Measurements from ENCODE around the gene ZBTB45.
"Not testable (repeated sequence)": the region's sequence is repeated elsewhere in the genome, so short reads cannot be mapped to it uniquely, and the experiment has no call there.

The ZBTB45 gene

DNA sequence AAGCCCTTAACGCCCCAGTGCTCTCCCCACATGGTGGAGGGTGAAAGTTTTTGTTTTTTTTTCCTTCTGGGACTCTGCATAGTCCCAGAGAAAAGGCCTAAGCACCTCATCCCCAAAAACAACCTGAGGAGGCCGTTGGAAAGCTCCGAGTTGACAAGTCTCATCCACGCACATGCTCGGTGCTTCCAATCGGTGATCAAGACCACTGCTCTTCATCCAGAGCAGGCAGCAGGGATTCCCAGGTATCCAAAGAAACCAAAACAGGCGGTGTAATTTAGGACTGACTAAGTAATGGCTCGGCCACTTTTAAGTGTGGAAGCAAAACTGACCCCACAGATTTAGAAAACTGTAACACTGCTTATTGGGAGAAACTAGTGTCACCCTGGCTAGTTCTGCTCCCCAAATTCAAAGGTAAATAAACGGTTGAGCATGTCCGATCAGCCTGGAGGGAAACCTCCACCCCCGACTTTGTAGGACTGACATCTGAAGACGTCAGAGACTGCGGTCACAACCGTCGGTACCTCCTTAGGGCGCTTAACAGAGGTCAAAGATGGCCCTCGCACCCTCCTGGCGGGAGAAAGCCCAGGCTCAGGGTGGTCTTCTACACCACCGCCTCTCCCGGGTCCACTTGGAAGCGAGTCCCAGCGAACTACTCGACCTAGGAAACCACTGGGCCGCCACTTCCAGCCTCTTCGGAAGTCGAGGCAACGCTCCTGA lies 44.5 kb downstream of the ZBTB45 start:
- no peak for DNase-seq
- no peaks in the 10 kb centered on the region for H3K27me3 ChIP-seq (replicated peaks)
- H3K36me3 ChIP-seq (replicated peaks) = peaks cover 14% of the 10 kb centered on the region
- in situ Hi-C loops (cut with HindIII; ENCODE audit: low pct_ligation_motif_present, low sequenced_read_pairs) = no loop called here
- TF ChIP-seq, protein P1, sequence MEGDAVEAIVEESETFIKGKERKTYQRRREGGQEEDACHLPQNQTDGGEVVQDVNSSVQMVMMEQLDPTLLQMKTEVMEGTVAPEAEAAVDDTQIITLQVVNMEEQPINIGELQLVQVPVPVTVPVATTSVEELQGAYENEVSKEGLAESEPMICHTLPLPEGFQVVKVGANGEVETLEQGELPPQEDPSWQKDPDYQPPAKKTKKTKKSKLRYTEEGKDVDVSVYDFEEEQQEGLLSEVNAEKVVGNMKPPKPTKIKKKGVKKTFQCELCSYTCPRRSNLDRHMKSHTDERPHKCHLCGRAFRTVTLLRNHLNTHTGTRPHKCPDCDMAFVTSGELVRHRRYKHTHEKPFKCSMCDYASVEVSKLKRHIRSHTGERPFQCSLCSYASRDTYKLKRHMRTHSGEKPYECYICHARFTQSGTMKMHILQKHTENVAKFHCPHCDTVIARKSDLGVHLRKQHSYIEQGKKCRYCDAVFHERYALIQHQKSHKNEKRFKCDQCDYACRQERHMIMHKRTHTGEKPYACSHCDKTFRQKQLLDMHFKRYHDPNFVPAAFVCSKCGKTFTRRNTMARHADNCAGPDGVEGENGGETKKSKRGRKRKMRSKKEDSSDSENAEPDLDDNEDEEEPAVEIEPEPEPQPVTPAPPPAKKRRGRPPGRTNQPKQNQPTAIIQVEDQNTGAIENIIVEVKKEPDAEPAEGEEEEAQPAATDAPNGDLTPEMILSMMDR (IDR thresholded peaks at IDR 0.05; ENCODE audit: low read depth, low read length, missing control alignments) = no peak
- H3K4me3 ChIP-seq (ENCODE audit: low read depth, low read length) = peak overlapping the region; percentile 67
- H3K27ac ChIP-seq = peak overlapping the region; percentile 90

DNA sequence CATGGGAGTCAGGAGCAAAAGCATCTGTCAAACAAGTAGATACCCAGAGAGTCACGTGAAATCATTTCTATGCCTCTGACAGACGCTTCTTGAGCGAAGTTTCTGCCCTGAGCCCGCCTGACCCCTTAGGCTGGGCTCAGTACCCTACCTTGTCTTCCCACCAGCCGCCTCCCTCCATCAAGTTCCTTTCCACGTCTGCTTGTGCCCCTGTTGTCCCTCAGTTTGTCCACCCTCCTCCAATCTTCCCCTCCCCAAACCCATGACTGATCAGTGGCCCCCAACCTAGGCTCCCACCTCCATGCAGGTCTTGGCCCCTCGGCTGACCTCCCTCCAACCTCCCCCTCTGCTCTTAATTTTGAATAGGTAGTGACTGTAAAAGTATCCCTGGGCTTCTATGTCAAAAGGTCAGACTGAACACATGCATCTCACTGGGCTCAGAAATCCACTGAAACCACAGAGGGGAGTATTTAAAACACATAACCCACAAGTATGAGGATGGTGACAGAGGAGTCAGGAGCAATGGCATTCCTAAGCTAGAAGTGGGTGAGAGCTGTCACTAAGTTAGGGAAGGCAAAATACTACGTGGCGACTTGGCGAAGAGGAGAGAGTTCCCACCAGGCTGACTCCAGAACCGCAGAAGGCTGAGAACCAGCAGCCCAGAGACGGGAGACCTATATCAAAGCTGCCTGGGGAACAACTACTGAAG lies 45.2 kb downstream of the ZBTB45 start:
- peak; percentile 76 for DNase-seq
- in situ Hi-C loops (cut with HindIII; ENCODE audit: low pct_ligation_motif_present, low sequenced_read_pairs) = no loop called here
- H3K4me3 ChIP-seq (ENCODE audit: low read depth, low read length) = no peak overlapping the region
- TF ChIP-seq, protein P1 (IDR thresholded peaks at IDR 0.05; ENCODE audit: low read depth, low read length, missing control alignments) = no peak
- H3K36me3 ChIP-seq (replicated peaks) = peaks cover 16% of the 10 kb centered on the region
- H3K27me3 ChIP-seq (replicated peaks) = no peaks in the 10 kb centered on the region
- peak overlapping the region; percentile 90 for H3K27ac ChIP-seq

- Histone ChIP-seq H3K27me3 (replicated peaks) (no peaks in the 10 kb centered on the region), H3K4me3 (ENCODE audit: low read depth, low read length) (no peak overlapping the region), H3K36me3 (replicated peaks) (peaks cover 17% of the 10 kb centered on the region), H3K27ac (no peak overlapping the region)
- TF ChIP-seq, protein P1 (IDR thresholded peaks at IDR 0.05; ENCODE audit: low read depth, low read length, missing control alignments) = no peak
- DNase-seq = no peak
- in situ Hi-C loops (cut with HindIII; ENCODE audit: low pct_ligation_motif_present, low sequenced_read_pairs) = no loop called here
Measured at GRCh38 chr19:58473775-58474174, 45.8 kb downstream of the ZBTB45 start.

DNA sequence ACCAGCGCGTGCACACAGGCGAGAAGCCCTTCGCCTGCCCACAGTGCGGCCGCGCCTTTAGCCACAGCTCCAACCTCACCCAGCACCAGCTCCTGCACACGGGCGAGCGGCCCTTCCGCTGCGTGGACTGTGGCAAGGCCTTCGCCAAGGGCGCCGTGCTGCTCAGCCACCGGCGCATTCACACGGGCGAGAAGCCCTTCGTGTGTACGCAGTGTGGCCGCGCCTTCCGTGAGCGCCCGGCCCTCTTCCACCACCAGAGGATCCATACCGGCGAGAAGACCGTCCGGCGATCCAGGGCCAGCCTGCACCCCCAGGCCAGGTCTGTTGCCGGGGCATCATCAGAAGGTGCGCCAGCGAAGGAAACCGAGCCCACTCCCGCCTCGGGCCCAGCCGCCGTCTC lies 47.9 kb downstream of the ZBTB45 start:
- TF ChIP-seq, protein P1 (IDR thresholded peaks at IDR 0.05; ENCODE audit: low read depth, low read length, missing control alignments) = no peak
- in situ Hi-C loops (cut with HindIII; ENCODE audit: low pct_ligation_motif_present, low sequenced_read_pairs) = no loop called here
- DNase-seq = no peak
- H3K27ac ChIP-seq = no peak overlapping the region
- H3K4me3 ChIP-seq (ENCODE audit: low read depth, low read length) = no peak overlapping the region
- no peaks in the 10 kb centered on the region for H3K27me3 ChIP-seq (replicated peaks)
- peaks cover 17% of the 10 kb centered on the region for H3K36me3 ChIP-seq (replicated peaks)

DNA sequence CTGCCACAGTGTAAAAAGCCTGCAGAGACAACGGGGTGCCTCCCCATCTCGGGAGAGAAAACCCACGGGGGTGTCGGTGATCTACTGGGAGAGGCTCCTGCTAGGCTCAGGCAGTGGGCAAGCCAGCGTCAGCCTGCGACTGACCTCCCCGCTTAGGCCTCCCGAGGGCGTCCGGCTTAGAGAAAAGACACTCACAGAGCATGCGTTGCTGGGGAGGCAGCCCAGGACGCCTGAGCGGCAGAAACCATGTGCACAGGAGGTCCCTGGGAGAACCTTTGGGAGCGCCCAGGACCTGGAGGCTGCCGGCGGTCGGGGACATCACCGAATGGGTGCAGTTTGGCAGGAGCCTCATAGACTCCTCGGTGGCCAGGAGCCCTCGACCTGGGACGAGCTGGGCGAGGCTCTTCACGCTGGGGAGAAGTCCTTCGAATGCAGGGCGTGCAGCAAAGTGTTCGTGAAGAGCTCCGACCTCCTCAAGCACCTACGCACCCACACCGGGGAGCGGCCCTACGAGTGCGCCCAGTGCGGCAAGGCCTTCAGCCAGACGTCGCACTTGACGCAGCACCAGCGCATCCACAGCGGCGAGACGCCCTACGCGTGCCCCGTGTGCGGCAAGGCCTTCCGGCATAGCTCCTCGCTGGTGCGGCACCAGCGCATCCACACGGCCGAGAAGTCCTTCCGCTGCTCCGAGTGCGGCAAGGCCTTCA lies 48.6 kb downstream of the ZBTB45 start:
- in situ Hi-C loops (cut with HindIII; ENCODE audit: low pct_ligation_motif_present, low sequenced_read_pairs); H3K4me3 ChIP-seq (ENCODE audit: low read depth, low read length): not testable (repeated sequence)

More for the DNA sequence above, 48.6 kb downstream of the ZBTB45 start:
- H3K36me3 ChIP-seq (replicated peaks) = peaks cover 17% of the 10 kb centered on the region
- H3K27ac ChIP-seq; DNase-seq; H3K27me3 ChIP-seq (replicated peaks): not testable (repeated sequence)
